CD4-positive, alpha-beta memory T cell (primary cell): ENCODE data around the gene UBE2V1. TPM values are rescaled to one million over a fixed set of nuclear protein-coding genes. Genes with fewer than 3 reads are reported as not detected.

Experiments
- CTCF ChIA-PET: fragments of 350-600 bp; sonication (Branson Sonifier 250); formaldehyde crosslinking; loops from one replicate; lab custom pipeline; 2021; ENCODE audit warnings: inconsistent platforms; ENCODE audit not compliant: partially characterized antibody; lab: Charles Lee
- POLR2A ChIA-PET: fragments of 350-600 bp; sonication (Branson Sonifier 250); formaldehyde crosslinking; loops from one replicate; lab custom pipeline; 2021; ENCODE audit not compliant: partially characterized antibody; lab: Charles Lee
- DNase-seq, 5 donors: peaks; one replicate each; pipeline versions ENCODE4 v3.0.0 to v3.0.0-alpha.2; 2020 to 2022; ENCODE audit warnings: mixed read lengths in 1 of 5
- H3K27ac ChIP-seq: one replicate; pipeline ENCODE4 v1.7.0; 2013; ENCODE audit warnings: low read depth, low read length
- H3K27me3 ChIP-seq: 2 replicates; pipeline ENCODE4 v1.7.0; 2013; ENCODE audit warnings: mild to moderate bottlenecking, low read length, moderate library complexity; ENCODE audit not compliant: insufficient read depth
- H3K36me3 ChIP-seq: 2 replicates; pipeline ENCODE4 v1.7.0; 2013; ENCODE audit warnings: mild to moderate bottlenecking, low read length, moderate library complexity; ENCODE audit not compliant: insufficient read depth
- H3K4me1 ChIP-seq: 2 replicates; pipeline ENCODE4 v1.7.0; 2013; ENCODE audit warnings: mild to moderate bottlenecking, low read length, moderate library complexity; ENCODE audit not compliant: insufficient read depth
- H3K4me3 ChIP-seq, 2 donors: one replicate each; pipeline ENCODE4 v1.7.0; 2013; ENCODE audit warnings: low read length in 2 of 2, mild to moderate bottlenecking in 1 of 2
- H3K9me3 ChIP-seq, 2 donors: one replicate each; pipeline ENCODE4 v1.7.0; 2013; ENCODE audit warnings: low read length in 2 of 2, control low read depth in 1 of 2; ENCODE audit not compliant: control insufficient read depth in 1 of 2
- H3K27ac Mint-ChIP-seq, 7 donors: one replicate each; pipeline ENCODE4 v1.8.0; 2020 to 2021; ENCODE audit warnings: mixed read lengths in 7 of 7, mild to moderate bottlenecking in 6 of 7, inconsistent platforms in 3 of 7, moderate library complexity in 3 of 7
- H3K27me3 Mint-ChIP-seq, 2 donors: one replicate each; pipeline ENCODE4 v1.8.0; 2020 to 2021; ENCODE audit warnings: mixed read lengths in 2 of 2
- H3K36me3 Mint-ChIP-seq, 2 donors: one replicate each; pipeline ENCODE4 v1.8.0; 2020 to 2021; ENCODE audit warnings: mixed read lengths in 2 of 2, inconsistent platforms in 1 of 2, mild to moderate bottlenecking in 1 of 2
- H3K4me1 Mint-ChIP-seq, 4 donors: one replicate each; pipeline ENCODE4 v1.8.0; 2020 to 2021; ENCODE audit warnings: mixed read lengths in 4 of 4, mild to moderate bottlenecking in 1 of 4
- H3K4me3 Mint-ChIP-seq, 8 donors: one replicate each; pipeline ENCODE4 v1.8.0; 2020 to 2021; ENCODE audit warnings: mixed read lengths in 8 of 8, mild to moderate bottlenecking in 7 of 8, moderate library complexity in 6 of 8, inconsistent platforms in 3 of 8
- H3K9me3 Mint-ChIP-seq, 8 donors: one replicate each; pipeline ENCODE4 v1.8.0; 2020 to 2021; ENCODE audit warnings: mixed read lengths in 8 of 8, mild to moderate bottlenecking in 5 of 8, inconsistent platforms in 3 of 8, moderate library complexity in 1 of 8
- intact Hi-C: fragments of 100-400 bp; cut with micrococcal nuclease; formaldehyde crosslinking; loops from one replicate; pipeline ENCODE4 v1.15.1; 2023
- polyA plus RNA-seq, 2 donors: library from polyadenylated mRNA; unstranded; fragments of 300-500 nt; fragmentation: Illumina TruSeq; gene quantifications; one replicate each; pipeline ENCODE4 v1.2.3, GENCODE V29; 2021
- total RNA-seq, 2 experiments: library from RNA; stranded (reverse); gene quantifications; one replicate each; pipeline ENCODE4 v1.2.3, GENCODE V29; 2021

Gene UBE2V1
- total and polyA plus RNA-seq, 4 experiments from 2014 or later = 131 to 176 (median 142) TPM

DNA sequence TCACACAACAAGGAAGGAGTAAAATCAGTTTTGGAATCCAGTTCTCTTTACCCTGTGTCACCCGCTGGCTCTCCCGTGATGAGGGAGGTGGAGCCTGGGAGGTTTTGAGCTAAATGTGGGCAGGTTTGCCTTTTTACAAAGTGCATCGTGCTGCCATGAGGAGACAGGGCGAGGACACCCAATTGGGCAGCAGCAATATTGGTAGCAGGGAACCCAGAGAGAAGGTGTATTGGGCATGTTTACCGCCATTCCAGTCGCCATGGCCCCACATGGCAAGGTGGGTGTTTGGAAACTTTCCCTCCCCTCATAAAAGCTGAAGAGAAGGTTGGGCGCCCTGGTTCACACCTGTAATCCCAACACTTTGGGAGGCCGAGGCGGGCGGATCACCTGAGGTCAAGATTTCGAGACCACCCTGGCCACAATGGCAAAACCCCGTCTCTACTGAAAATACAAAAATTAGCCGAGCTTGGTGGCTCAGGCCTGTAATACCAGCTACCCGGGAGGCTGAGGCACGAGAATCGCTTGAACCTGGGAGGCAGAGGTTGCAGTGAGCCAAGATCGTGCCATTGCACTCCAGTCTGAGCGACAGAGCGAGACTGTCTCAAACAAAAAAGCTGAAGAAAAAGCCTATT, 3.5 kb upstream of the UBE2V1 start:
- H3K9me3 ChIP-seq = no peaks in the 10 kb centered on the region
- Mint-ChIP-seq H3K36me3 (peaks cover 0 to 6% of the 10 kb centered on the region in 2 donors), H3K9me3 (no peaks in the 10 kb centered on the region), H3K4me1 (peaks cover 36 to 51% (median 44%) of the 10 kb centered on the region in 4 donors), H3K4me3 (peak overlapping the region in 7 of 8 donors; percentile 81 to 95 (median 92)), H3K27me3 (no peaks in the 10 kb centered on the region), H3K27ac (peak overlapping the region; percentile 74 to 97 (median 97))
- H3K27me3 ChIP-seq = no peaks in the 10 kb centered on the region
- H3K4me1 ChIP-seq = peaks cover 39% of the 10 kb centered on the region
- peak overlapping the region; percentile 59 for H3K27ac ChIP-seq
- CTCF ChIA-PET = interaction anchor here (1.1 to 12.5 kb wide), 12 partner anchors 23 to 137 kb away, joined by 3 to 338 read pairs (median 6); partner anchors contain the start of gene PEDS1
- no peak for DNase-seq
- H3K4me3 ChIP-seq = peak overlapping the region; percentile 39 to 52
- POLR2A ChIA-PET = interaction anchor here (0.6 to 5.5 kb wide), 14 partner anchors 10 to 1435 kb away, joined by 3 to 76 read pairs (median 4); partner anchors contain the start of genes CEBPB and PEDS1
- no peaks in the 10 kb centered on the region for H3K36me3 ChIP-seq
- intact Hi-C loops = loop anchor here (1.0 to 10.0 kb wide), 2 partner anchors 201 to 1072 kb away; partner anchors contain the start of genes CSE1L and SPATA2

DNA sequence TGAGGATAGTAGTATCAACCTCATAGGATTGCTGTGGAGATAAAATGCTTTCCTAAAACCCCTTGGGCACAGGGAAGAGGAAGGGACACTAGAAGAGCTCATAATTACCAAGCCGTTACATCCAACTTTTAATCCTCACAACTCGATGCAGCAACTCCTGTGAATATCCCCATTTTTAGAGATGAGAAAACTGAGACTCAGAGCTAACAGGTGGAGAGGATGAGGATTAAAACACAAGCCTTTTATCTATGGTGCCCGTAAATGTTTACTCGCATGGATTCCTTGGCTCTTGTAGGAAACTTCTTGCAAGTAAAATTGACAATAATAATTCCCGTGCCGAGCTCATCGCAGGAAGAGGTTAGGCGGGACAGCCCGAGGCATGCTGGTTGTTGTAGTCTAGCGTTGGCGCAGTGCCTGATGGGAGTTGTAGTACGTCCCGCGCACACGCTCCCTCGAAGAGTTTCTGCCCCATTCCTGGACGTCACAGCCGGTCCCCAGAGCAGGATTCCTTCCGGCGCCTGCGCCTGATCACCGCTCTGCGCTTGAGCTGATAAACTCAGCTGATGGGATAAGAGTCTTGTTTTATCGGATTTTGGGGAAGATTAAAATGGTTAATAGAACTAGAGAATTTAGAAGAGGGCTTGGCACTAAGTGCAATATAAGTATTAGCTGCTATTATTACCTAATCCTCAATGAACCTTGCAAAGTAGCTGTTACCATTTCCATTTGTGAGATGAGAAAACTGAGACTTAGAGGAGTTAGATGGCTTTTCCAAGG, 2.8 kb upstream of the UBE2V1 start:
- Histone ChIP-seq H3K36me3 (no peaks in the 10 kb centered on the region), H3K4me3 (peak overlapping the region; percentile 39 to 52), H3K4me1 (peaks cover 46% of the 10 kb centered on the region), H3K27ac (peak overlapping the region; percentile 59), H3K27me3 (no peaks in the 10 kb centered on the region), H3K9me3 (no peaks in the 10 kb centered on the region)
- ChIA-PET CTCF (interaction anchor here (0.6 to 12.5 kb wide), 15 partner anchors 9 to 137 kb away, joined by 3 to 338 read pairs (median 4); partner anchors contain the start of gene PEDS1), POLR2A (interaction anchor here (0.6 to 5.5 kb wide), 15 partner anchors 9 to 396 kb away, joined by 3 to 76 read pairs (median 5); partner anchors contain the start of genes CEBPB, PEDS1 and RNF114)
- H3K9me3 Mint-ChIP-seq = no peaks in the 10 kb centered on the region
- DNase-seq = peak; percentile 88 to 93 (median 89)
- intact Hi-C loops = loop anchor here (1.0 to 10.0 kb wide), 2 partner anchors 200 to 1071 kb away; partner anchors contain the start of genes CSE1L and SPATA2
- peaks cover 42 to 58% (median 50%) of the 10 kb centered on the region in 4 donors for H3K4me1 Mint-ChIP-seq
- H3K27ac Mint-ChIP-seq = peak overlapping the region; percentile 74 to 97 (median 97)
- H3K36me3 Mint-ChIP-seq = peaks cover 0 to 6% of the 10 kb centered on the region in 2 donors
- H3K4me3 Mint-ChIP-seq = peak overlapping the region; percentile 81 to 95 (median 90)
- no peaks in the 10 kb centered on the region for H3K27me3 Mint-ChIP-seq

DNA sequence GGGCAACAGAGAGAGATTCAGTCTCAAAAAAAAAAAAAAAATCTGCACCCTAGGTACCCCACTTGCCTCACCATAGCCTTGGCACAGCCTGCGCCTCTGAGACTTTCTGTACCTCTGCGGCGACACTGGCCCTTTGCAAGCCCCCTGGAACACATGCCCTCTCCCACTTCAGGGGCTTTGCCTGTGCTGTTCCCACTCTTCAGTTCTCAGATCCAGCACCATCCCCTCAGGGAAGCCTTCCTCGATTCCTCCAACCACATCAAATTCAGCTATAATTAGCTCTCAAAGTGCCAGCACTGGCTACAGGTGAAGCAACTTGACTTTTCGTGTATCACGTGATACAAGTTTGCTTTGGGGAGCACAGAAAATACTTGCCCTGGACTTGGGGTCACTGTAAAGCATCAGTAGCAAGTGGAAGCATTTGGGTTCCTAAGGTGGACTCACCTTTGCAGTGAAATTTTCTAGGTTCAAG, 2.1 kb upstream of the UBE2V1 start:
- Histone ChIP-seq H3K4me3 (peak overlapping the region; percentile 39 to 52), H3K27me3 (no peaks in the 10 kb centered on the region), H3K36me3 (no peaks in the 10 kb centered on the region), H3K9me3 (no peaks in the 10 kb centered on the region), H3K27ac (peak overlapping the region; percentile 59), H3K4me1 (peaks cover 53% of the 10 kb centered on the region)
- no peak for DNase-seq
- Mint-ChIP-seq H3K36me3 (peaks cover 0 to 6% of the 10 kb centered on the region in 2 donors), H3K4me1 (peaks cover 49 to 65% (median 57%) of the 10 kb centered on the region in 4 donors), H3K4me3 (peak overlapping the region; percentile 81 to 95 (median 90)), H3K27ac (peak overlapping the region in 6 of 7 donors; percentile 74 to 97 (median 90)), H3K27me3 (no peaks in the 10 kb centered on the region), H3K9me3 (no peaks in the 10 kb centered on the region)
- ChIA-PET CTCF (interaction anchor here (0.6 to 12.5 kb wide), 13 partner anchors 9 to 675 kb away, joined by 3 to 338 read pairs (median 6); partner anchors contain the start of gene PEDS1), POLR2A (interaction anchor here (0.6 to 5.5 kb wide), 12 partner anchors 9 to 396 kb away, joined by 3 to 76 read pairs (median 5); partner anchors contain the start of genes CEBPB, PEDS1 and RNF114)
- intact Hi-C loops = loop anchor here (10.0 kb wide), 1 partner anchor 1070 kb away; the partner anchor contains the start of gene CSE1L

DNA sequence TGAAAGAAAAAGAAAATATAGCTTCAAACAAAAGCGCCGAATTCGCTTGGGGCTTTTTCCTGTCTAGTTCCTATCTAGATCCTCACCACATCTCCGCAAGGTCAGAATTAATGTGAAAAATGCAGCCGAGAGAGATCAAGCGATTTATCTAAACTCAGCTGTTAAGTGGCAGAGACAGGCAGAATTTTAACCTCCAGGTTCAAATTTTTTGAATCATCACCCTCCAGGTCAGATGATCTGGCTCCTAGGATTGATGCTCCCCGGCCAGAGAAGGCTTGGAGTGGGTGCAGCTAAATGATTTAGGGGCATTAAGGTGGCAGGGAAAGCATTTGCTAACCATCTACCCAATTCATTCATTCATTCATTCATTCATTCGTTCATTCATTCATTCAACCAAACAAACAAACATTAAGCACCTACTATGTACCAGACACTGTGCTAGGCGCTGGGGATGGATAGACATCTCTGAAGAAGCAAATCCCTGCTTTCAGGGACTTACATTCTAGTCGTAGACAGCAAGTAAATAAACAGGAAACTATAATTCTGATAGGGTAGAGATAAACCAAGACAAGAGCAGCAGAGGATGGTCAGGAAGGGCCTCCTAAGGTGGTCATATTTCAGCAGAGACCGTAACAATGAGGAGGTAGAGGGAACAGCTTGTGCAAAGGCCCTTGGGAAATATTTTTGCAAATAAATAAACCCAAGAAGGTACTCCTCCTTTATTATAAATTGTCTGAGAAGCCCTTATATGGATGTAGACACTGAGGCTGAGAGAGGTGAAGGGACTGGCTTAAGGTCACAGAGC, 672 bp upstream of the UBE2V1 start:
- Histone ChIP-seq H3K4me1 (peaks cover 68% of the 10 kb centered on the region), H3K27ac (peak overlapping the region; percentile 88), H3K36me3 (no peaks in the 10 kb centered on the region), H3K4me3 (peak overlapping the region; percentile 74 to 89), H3K9me3 (no peaks in the 10 kb centered on the region), H3K27me3 (no peaks in the 10 kb centered on the region)
- peaks cover 59 to 79% (median 69%) of the 10 kb centered on the region in 4 donors for H3K4me1 Mint-ChIP-seq
- ChIA-PET CTCF (interaction anchor here (1.4 to 8.0 kb wide), 6 partner anchors 29 to 350 kb away, joined by 3 to 43 read pairs (median 8); partner anchors contain the start of gene PEDS1), POLR2A (interaction anchor here (0.9 to 5.5 kb wide), 9 partner anchors 16 to 351 kb away, joined by 3 to 76 read pairs (median 6); partner anchors contain the start of genes CEBPB, PEDS1 and RNF114)
- no peak for DNase-seq
- peaks cover 0 to 10% of the 10 kb centered on the region in 2 donors for H3K36me3 Mint-ChIP-seq
- H3K4me3 Mint-ChIP-seq = peak overlapping the region; percentile 90 to 99 (median 98)
- intact Hi-C loops = loop anchor here (1.0 to 10.0 kb wide), 3 partner anchors 34 to 1069 kb away; partner anchors contain the start of gene CSE1L
- H3K27ac Mint-ChIP-seq = peak overlapping the region; percentile 95 to 99 (median 98)
- no peaks in the 10 kb centered on the region for H3K9me3 Mint-ChIP-seq
- H3K27me3 Mint-ChIP-seq = no peaks in the 10 kb centered on the region

DNA sequence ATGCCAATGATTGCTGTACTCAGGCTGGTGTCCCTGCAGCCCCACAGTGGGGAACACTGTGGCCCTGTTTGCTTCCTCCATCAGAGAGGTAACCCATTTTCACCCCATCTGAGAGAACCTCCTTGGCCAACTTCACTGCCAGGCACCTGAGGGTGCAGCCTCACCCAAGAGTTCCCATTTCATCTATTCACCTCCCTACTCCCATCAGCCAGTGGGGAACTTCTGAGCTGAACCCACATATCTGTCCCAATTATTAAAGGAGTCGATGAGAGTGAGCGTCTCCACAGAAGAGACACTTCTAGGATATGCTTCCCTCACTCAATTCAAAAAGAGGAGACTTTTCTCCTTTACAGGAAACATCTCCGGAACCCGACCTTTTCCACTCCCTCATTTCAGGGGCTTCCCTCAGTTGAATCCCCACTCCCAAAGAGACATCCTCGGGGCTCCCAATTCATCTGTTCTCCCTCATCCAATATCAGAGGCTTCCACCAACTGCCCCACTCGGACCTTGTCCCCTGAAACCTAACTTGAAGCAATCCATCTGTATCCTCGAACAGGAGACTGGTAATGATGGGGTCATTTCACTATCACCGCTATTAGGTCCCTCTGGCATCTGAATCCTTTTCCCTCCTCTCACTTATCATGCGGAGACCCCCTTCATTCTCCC, 988 bp downstream of the UBE2V1 start:
- H3K27me3 Mint-ChIP-seq = no peaks in the 10 kb centered on the region
- H3K36me3 Mint-ChIP-seq = peaks cover 0 to 24% of the 10 kb centered on the region in 2 donors
- no peaks in the 10 kb centered on the region for H3K9me3 Mint-ChIP-seq
- Histone ChIP-seq H3K4me3 (peak overlapping the region; percentile 80 to 89), H3K27me3 (no peaks in the 10 kb centered on the region), H3K9me3 (no peaks in the 10 kb centered on the region), H3K4me1 (peaks cover 85% of the 10 kb centered on the region), H3K36me3 (no peaks in the 10 kb centered on the region), H3K27ac (peak overlapping the region; percentile 88)
- DNase-seq = no peak
- peaks cover 73 to 94% (median 84%) of the 10 kb centered on the region in 4 donors for H3K4me1 Mint-ChIP-seq
- peak overlapping the region; percentile 91 to 99 (median 99) for H3K4me3 Mint-ChIP-seq
- CTCF ChIA-PET = interaction anchor here (1.6 to 8.0 kb wide), 4 partner anchors 27 to 57 kb away, joined by 6 to 43 read pairs (median 22); partner anchors contain the start of gene PEDS1
- intact Hi-C loops = loop anchor here (5.0 to 10.0 kb wide), 2 partner anchors 350 to 1067 kb away; partner anchors contain the start of gene CSE1L
- peak overlapping the region; percentile 85 to 100 (median 97) for H3K27ac Mint-ChIP-seq
- POLR2A ChIA-PET = interaction anchor here (1.0 to 5.5 kb wide), 8 partner anchors 14 to 175 kb away, joined by 3 to 76 read pairs (median 7); partner anchors contain the start of genes CEBPB, PEDS1 and RNF114
